Nephron progenitor cell (in vitro differentiated cells): ENCODE data around the gene INTS11.
A peak's percentile ranks its signal among the peaks of the same experiment; 100 is the strongest.

Source experiments
- DNase-seq: peaks from one replicate; pipeline ENCODE4 v3.0.0; 2021
- H3K27ac Mint-ChIP-seq: 2 replicates; pipeline ENCODE4 v1.8.0; 2021; ENCODE audit warnings: mild to moderate bottlenecking, moderate library complexity, mixed read lengths
- H3K27me3 Mint-ChIP-seq: 2 replicates; pipeline ENCODE4 v1.8.0; 2021; ENCODE audit warnings: mild to moderate bottlenecking, low read depth, mixed read lengths; ENCODE audit not compliant: poor library complexity
- H3K36me3 Mint-ChIP-seq: 2 replicates; pipeline ENCODE4 v1.8.0; 2021; ENCODE audit warnings: low read depth, mixed read lengths
- H3K4me1 Mint-ChIP-seq: 2 replicates; pipeline ENCODE4 v1.8.0; 2021; ENCODE audit warnings: mixed read lengths
- H3K4me3 Mint-ChIP-seq: 2 replicates; pipeline ENCODE4 v1.8.0; 2021; ENCODE audit warnings: mild to moderate bottlenecking, moderate library complexity, mixed read lengths
- H3K9me3 Mint-ChIP-seq: 2 replicates; pipeline ENCODE4 v1.8.0; 2021; ENCODE audit warnings: mild to moderate bottlenecking, moderate library complexity, mixed read lengths
- CTCF ChIP-seq: fragments of 200-600 bp; sonication (generic); IDR thresholded peaks from 2 replicates; pipeline ENCODE4 v1.5.0; 2021; ENCODE audit warnings: antibody characterized with exemption

INTS11 gene

GRCh38 chr1:1361982-1362423 lies 37.5 kb upstream of the INTS11 start:
- no peaks in the 10 kb centered on the region for H3K9me3 Mint-ChIP-seq
- H3K4me3 Mint-ChIP-seq = peak overlapping the region; percentile 5
- H3K4me1 Mint-ChIP-seq = peaks cover 49% of the 10 kb centered on the region
- H3K27ac Mint-ChIP-seq = peak overlapping the region; percentile 97
- H3K36me3 Mint-ChIP-seq = no peaks in the 10 kb centered on the region
- peak; percentile 52 for DNase-seq
- H3K27me3 Mint-ChIP-seq = peaks cover 6% of the 10 kb centered on the region
- TF ChIP-seq CTCF = no peak

DNA sequence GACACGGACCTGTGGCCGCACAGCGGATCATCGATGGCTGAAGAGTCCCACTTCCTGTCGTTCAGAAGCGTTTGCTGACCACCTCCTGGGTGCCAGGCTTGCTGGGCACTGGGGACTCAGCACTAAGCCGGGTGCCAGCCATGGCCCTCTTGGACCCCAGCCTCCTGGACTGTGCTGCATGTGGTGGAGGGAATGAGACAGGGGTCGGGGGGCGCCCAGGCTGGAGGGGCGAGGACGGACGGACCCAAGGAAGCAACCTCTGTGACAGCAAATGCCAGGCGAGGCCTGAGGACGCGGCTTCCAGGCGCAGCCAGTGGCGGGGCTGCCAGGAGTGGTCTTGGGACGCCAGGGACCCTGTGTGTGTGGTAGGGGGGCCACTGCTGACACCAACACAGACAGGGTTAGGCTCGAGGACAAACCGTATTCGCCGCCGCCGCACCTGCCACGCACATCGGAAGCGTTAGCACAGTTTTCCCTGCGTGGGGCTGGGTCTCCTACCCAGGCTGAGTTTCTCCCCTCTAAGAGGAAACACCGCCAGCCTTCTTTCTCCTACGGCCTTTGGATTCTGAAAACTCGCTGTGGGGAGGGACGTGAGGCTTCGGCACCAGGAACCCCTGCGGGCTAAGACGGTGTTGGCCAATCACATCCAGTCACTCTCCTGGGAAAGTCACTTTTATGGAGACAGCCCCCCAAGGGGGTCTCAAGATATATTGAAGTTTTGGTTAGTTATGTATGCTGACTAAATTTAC lies 36.9 kb upstream of the INTS11 start:
- H3K27me3 Mint-ChIP-seq = peaks cover 6% of the 10 kb centered on the region
- no peak for DNase-seq
- peak overlapping the region; percentile 98 for H3K27ac Mint-ChIP-seq
- no peaks in the 10 kb centered on the region for H3K9me3 Mint-ChIP-seq
- peaks cover 50% of the 10 kb centered on the region for H3K4me1 Mint-ChIP-seq
- peak overlapping the region; percentile 48 for H3K4me3 Mint-ChIP-seq
- H3K36me3 Mint-ChIP-seq = no peaks in the 10 kb centered on the region
- TF ChIP-seq CTCF = no peak

- Mint-ChIP-seq H3K27me3 (peaks cover 6% of the 10 kb centered on the region), H3K4me1 (peaks cover 50% of the 10 kb centered on the region), H3K4me3 (peak overlapping the region; percentile 48), H3K27ac (peak overlapping the region; percentile 98), H3K9me3 (no peaks in the 10 kb centered on the region), H3K36me3 (no peaks in the 10 kb centered on the region)
- no peak for TF ChIP-seq CTCF
- peak; percentile 47 for DNase-seq
Measured at GRCh38 chr1:1360506-1361169, 36.2 kb upstream of the INTS11 start.

- Mint-ChIP-seq H3K27ac (peak overlapping the region; percentile 99), H3K36me3 (no peaks in the 10 kb centered on the region), H3K4me3 (peak overlapping the region; percentile 65), H3K27me3 (peaks cover 6% of the 10 kb centered on the region), H3K9me3 (no peaks in the 10 kb centered on the region), H3K4me1 (peaks cover 50% of the 10 kb centered on the region)
- DNase-seq = peak; percentile 56
- no peak for TF ChIP-seq CTCF
Measured at GRCh38 chr1:1359664-1360468, 35.4 kb upstream of the INTS11 start.

- no peak for TF ChIP-seq CTCF
- DNase-seq = no peak
- Mint-ChIP-seq H3K27ac (peak overlapping the region; percentile 99), H3K9me3 (no peaks in the 10 kb centered on the region), H3K27me3 (peaks cover 6% of the 10 kb centered on the region), H3K4me1 (peaks cover 52% of the 10 kb centered on the region), H3K36me3 (no peaks in the 10 kb centered on the region), H3K4me3 (peak overlapping the region; percentile 61)
Measured at GRCh38 chr1:1359308-1359663, 34.8 kb upstream of the INTS11 start.
